ENCODE measurements around the gene TMPRSS11F. TPM values are rescaled to one million over a fixed set of nuclear protein-coding genes. Genes with fewer than 3 reads are reported as not detected.

Gene TMPRSS11F
- total RNA-seq, 2 experiments from 2014 or later = not detected

- H3K36me3 Mint-ChIP-seq (ENCODE audit: low read depth) = no peaks in the 10 kb centered on the region
- no peak overlapping the region for H3K4me3 Mint-ChIP-seq
- no peak for DNase-seq
- ATAC-seq = no peak
- POLR2A ChIA-PET = no interaction called here
- TF ChIP-seq, protein P1, sequence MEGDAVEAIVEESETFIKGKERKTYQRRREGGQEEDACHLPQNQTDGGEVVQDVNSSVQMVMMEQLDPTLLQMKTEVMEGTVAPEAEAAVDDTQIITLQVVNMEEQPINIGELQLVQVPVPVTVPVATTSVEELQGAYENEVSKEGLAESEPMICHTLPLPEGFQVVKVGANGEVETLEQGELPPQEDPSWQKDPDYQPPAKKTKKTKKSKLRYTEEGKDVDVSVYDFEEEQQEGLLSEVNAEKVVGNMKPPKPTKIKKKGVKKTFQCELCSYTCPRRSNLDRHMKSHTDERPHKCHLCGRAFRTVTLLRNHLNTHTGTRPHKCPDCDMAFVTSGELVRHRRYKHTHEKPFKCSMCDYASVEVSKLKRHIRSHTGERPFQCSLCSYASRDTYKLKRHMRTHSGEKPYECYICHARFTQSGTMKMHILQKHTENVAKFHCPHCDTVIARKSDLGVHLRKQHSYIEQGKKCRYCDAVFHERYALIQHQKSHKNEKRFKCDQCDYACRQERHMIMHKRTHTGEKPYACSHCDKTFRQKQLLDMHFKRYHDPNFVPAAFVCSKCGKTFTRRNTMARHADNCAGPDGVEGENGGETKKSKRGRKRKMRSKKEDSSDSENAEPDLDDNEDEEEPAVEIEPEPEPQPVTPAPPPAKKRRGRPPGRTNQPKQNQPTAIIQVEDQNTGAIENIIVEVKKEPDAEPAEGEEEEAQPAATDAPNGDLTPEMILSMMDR (IDR thresholded peaks at IDR 0.05) = no peak
- intact Hi-C loops (cut with micrococcal nuclease) = no loop called here
- no peak overlapping the region for H3K27ac Mint-ChIP-seq
- peaks cover 2% of the 10 kb centered on the region for H3K9me3 Mint-ChIP-seq
- CTCF ChIA-PET = no interaction called here
- no peaks in the 10 kb centered on the region for H3K4me1 Mint-ChIP-seq (ENCODE audit: low read depth)
- H3K27me3 Mint-ChIP-seq = peaks cover 2% of the 10 kb centered on the region
Measured at GRCh38 chr4:68011684-68012083, 118.0 kb downstream of the TMPRSS11F start.

Other genes starting within 250 kb of the TMPRSS11F start
- not detected for gene TMPRSS11D, start 245.9 kb downstream of the TMPRSS11F start, total RNA-seq
- not detected for gene TMPRSS11A, start 166.4 kb downstream of the TMPRSS11F start, total RNA-seq
- gene TMPRSS11B, start 115.8 kb upstream of the TMPRSS11F start, total RNA-seq = not detected
- 10 to 100 TPM; 74.7 to 75.4 TPM for gene YTHDC1, start 220.2 kb upstream of the TMPRSS11F start, total RNA-seq

Data from activated CD8-positive, alpha-beta T cell treated with anti-CD3 and anti-CD28 coated beads for 36 hours (primary cell).